ENCODE measurements around the gene CPN1.

- TF ChIP-seq EZH2 (IDR thresholded peaks at IDR 0.05; ENCODE audit: low read length) (no peak), CTCF (optimal IDR thresholded peaks at IDR 0.05 in 1 of 3, IDR thresholded peaks at IDR 0.05 in 1 of 3, conservative IDR thresholded peaks at IDR 0.05 in 1 of 3; ENCODE audit: extremely low read depth in 1 of 3, insufficient read depth in 2 of 3, low read length in 3 of 3) (peak; percentile 91 to 94 (median 93))
Measured at GRCh38 chr10:100046021-100046486, 35.6 kb downstream of the CPN1 start.

All from keratinocyte (primary cell).